Mononuclear cell (primary cell): ENCODE results near the gene HPD. TPM values are rescaled to one million over a fixed set of nuclear protein-coding genes. Genes with fewer than 3 reads are reported as not detected.

ENCODE experiments used
- H3K27me3 ChIP-seq: 2 replicates; pipeline ENCODE4 v1.6.0; 2011; ENCODE audit warnings: low read length, control low read depth; ENCODE audit not compliant: insufficient read depth
- H3K4me1 ChIP-seq: 2 replicates; pipeline ENCODE4 v1.5.1; 2011; ENCODE audit warnings: mild to moderate bottlenecking, low read length, control low read depth; ENCODE audit not compliant: insufficient read depth
- H3K4me3 ChIP-seq: 2 replicates; pipeline ENCODE4 v1.5.1; 2011; ENCODE audit warnings: mild to moderate bottlenecking, low read length, moderate library complexity
- H3K9me3 ChIP-seq: 2 replicates; pipeline ENCODE4 v1.5.1; 2011; ENCODE audit warnings: low read depth, mild to moderate bottlenecking, control low read depth, low read length
- total RNA-seq: library from RNA; depleted of rRNA; stranded (reverse); fragments of >200 nt; gene quantifications from one replicate; pipeline ENCODE4 v1.2.3, GENCODE V29; 2012

The HPD gene
- total RNA-seq, 1 donor: not detected

DNA sequence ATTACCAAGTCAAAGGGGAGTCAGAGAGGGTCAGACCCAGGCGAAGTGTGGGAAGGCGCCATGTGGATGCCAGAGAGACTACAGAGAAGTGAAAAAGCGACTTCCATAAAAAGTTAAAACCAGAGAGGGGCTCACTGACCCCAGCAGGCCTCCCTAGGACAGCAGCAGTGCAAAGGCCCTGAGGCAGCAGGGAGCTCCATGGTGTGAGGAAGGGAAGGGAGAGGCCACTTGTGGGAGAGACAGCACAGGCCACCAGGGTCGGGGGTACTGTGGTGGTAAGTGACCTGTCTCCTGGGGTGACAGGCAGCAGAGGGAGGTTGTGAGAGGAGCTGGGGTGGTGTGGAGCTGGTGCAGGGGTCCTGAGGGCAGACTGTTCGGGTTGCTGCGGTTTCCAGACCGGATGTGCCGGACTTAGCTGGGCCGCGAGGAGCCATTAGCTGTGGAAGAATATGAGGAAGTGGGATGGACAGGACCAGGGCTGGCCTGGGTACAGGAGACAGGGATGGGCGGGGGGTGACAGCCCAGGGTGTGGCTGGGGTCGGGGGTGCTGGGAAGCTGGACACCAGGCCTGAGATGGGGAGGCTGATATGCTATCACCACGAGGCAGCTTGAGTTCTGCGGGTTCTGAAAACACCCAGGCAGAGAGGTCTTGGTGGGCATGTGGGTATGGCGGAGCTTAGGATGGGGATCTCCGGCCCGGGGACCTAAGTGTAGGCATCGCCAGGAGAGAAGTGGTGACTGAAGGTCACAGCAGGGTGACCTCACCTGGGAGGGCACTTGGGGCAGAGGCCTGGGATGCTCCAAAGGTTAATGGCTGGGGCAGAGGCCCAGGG is 32.1 kb downstream of the HPD start:
- H3K9me3 ChIP-seq: no peaks in the 10 kb centered on the region
- H3K4me1 ChIP-seq: no peaks in the 10 kb centered on the region
- H3K27me3 ChIP-seq: no peaks in the 10 kb centered on the region
- H3K4me3 ChIP-seq: no peak overlapping the region

- Histone ChIP-seq H3K9me3 (no peaks in the 10 kb centered on the region), H3K4me1 (no peaks in the 10 kb centered on the region), H3K4me3 (no peak overlapping the region), H3K27me3 (no peaks in the 10 kb centered on the region)
These were observed 33.6 kb downstream of the HPD start for GRCh38 chr12:121825041-121825523.

GRCh38 chr12:121823727-121824115 is 34.9 kb downstream of the HPD start:
- Histone ChIP-seq H3K4me1 (no peaks in the 10 kb centered on the region), H3K9me3 (no peaks in the 10 kb centered on the region), H3K4me3 (no peak overlapping the region), H3K27me3 (no peaks in the 10 kb centered on the region)

DNA sequence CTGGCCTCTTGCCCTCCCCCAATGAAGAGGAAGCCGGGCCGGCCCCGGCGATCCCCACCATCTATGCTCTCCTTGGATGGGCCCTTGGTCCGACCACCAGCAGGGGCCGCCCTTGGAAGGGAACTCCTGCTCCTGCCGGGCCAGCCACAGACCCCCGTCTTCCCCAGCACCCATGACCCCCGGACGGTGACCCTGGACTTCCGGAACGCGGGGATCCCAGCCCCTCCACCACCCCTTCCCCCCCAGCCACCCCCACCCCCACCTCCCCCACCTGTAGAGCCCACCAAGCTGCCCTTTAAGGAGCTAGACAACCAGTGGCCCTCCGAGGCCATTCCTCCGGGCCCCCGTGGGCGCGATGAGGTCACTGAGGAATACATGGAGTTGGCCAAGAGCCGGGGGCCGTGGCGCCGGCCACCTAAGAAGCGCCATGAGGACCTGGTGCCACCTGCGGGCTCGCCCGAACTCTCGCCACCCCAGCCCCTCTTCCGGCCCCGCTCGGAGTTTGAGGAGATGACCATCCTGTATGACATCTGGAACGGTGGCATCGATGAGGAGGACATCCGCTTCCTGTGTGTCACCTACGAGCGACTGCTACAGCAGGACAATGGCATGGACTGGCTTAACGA is 35.4 kb downstream of the HPD start:
- Histone ChIP-seq H3K4me1 (no peaks in the 10 kb centered on the region), H3K27me3 (no peaks in the 10 kb centered on the region), H3K4me3 (no peak overlapping the region), H3K9me3 (no peaks in the 10 kb centered on the region)

- no peaks in the 10 kb centered on the region for H3K9me3 ChIP-seq
- no peaks in the 10 kb centered on the region for H3K4me1 ChIP-seq
- H3K4me3 ChIP-seq: no peak overlapping the region
- H3K27me3 ChIP-seq: no peaks in the 10 kb centered on the region
These were observed 36.1 kb downstream of the HPD start for GRCh38 chr12:121822393-121823100.

GRCh38 chr12:121820056-121820455 is 38.6 kb downstream of the HPD start:
- no peak overlapping the region for H3K4me3 ChIP-seq
- H3K4me1 ChIP-seq: no peaks in the 10 kb centered on the region
- no peaks in the 10 kb centered on the region for H3K9me3 ChIP-seq
- H3K27me3 ChIP-seq: no peaks in the 10 kb centered on the region

- no peaks in the 10 kb centered on the region for H3K4me1 ChIP-seq
- H3K9me3 ChIP-seq: no peaks in the 10 kb centered on the region
- H3K4me3 ChIP-seq: no peak overlapping the region
- no peaks in the 10 kb centered on the region for H3K27me3 ChIP-seq
These were observed 39.3 kb downstream of the HPD start for GRCh38 chr12:121819212-121819949.

DNA sequence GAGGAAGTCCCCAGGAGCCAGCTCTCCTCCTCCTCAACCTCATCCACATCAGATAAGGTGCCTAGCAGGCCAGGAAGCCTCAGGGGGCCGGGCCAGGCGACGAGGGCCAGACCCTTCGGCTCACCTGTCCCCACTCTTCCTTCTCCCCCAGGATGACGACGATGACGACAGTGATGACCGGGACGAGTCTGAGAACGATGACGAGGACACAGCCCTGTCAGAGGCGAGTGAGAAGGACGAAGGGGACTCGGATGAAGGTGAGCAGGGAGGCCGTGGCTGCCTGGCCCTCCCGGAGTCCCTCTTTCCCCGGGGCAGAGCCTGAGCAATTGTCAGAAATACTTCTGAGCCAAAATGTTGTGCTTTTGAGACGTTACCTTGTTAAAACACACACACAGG is 41.0 kb downstream of the HPD start:
- Histone ChIP-seq H3K9me3 (no peaks in the 10 kb centered on the region), H3K27me3 (no peaks in the 10 kb centered on the region), H3K4me3 (no peak overlapping the region), H3K4me1 (peaks cover 14% of the 10 kb centered on the region)

GRCh38 chr12:121816925-121817647 is 41.6 kb downstream of the HPD start:
- Histone ChIP-seq H3K9me3 (no peaks in the 10 kb centered on the region), H3K27me3 (no peaks in the 10 kb centered on the region), H3K4me3 (no peak overlapping the region), H3K4me1 (peaks cover 19% of the 10 kb centered on the region)

GRCh38 chr12:121815263-121815662 is 43.4 kb downstream of the HPD start:
- Histone ChIP-seq H3K4me3 (no peak overlapping the region), H3K27me3 (no peaks in the 10 kb centered on the region), H3K9me3 (no peaks in the 10 kb centered on the region), H3K4me1 (peaks cover 38% of the 10 kb centered on the region)

- peaks cover 40% of the 10 kb centered on the region for H3K4me1 ChIP-seq
- no peaks in the 10 kb centered on the region for H3K9me3 ChIP-seq
- no peak overlapping the region for H3K4me3 ChIP-seq
- no peaks in the 10 kb centered on the region for H3K27me3 ChIP-seq
These were observed 44.1 kb downstream of the HPD start for GRCh38 chr12:121814429-121815119.

- Histone ChIP-seq H3K9me3 (no peaks in the 10 kb centered on the region), H3K4me1 (peaks cover 40% of the 10 kb centered on the region), H3K27me3 (no peaks in the 10 kb centered on the region), H3K4me3 (no peak overlapping the region)
These were observed 44.7 kb downstream of the HPD start for GRCh38 chr12:121813951-121814350.

GRCh38 chr12:121812921-121813896 is 45.5 kb downstream of the HPD start:
- Histone ChIP-seq H3K27me3 (no peaks in the 10 kb centered on the region), H3K9me3 (no peaks in the 10 kb centered on the region), H3K4me3 (peak overlapping the region; percentile 57), H3K4me1 (peaks cover 44% of the 10 kb centered on the region)
